VCaP (cell line): ENCODE results near the gene PTGIR.

Experiments
- H3K27ac ChIP-seq: fragments of 450-650 bp; 2 replicates; pipeline ENCODE4 v1.5.1; 2017
- TF ChIP-seq, protein P1 (sequence below): fragments of 450-650 bp; conservative IDR thresholded peaks from 2 replicates; pipeline ENCODE4 v1.5.1; 2017; ENCODE audit warnings: mild to moderate bottlenecking, moderate library complexity

The PTGIR gene

DNA sequence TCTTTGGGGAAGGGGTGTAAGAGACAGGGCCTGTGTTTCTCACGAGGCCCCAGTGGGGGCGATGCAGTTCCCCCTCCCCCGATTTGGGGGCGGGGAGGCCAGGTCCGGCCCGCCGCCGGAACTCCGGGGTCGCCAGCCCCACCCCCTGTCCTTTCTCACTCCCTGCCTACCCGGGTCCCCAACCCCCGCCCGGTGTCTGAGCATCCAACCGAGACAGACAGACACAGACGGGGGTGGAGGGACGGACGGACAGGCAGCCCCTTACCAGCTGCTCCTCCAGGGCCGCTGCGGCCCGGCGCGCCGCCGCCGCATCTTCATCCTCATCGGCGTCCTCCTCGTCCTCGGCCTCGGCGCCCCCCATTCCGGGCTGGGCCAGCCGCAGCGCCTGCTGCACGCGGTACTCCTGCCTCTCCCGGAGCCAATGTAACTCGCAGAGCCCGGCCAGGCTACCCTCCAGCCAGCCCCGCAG is 35.7 kb upstream of the PTGIR start:
- H3K27ac ChIP-seq: no peak overlapping the region; the same call in 1 of the 2 replicates
- TF ChIP-seq, protein P1, sequence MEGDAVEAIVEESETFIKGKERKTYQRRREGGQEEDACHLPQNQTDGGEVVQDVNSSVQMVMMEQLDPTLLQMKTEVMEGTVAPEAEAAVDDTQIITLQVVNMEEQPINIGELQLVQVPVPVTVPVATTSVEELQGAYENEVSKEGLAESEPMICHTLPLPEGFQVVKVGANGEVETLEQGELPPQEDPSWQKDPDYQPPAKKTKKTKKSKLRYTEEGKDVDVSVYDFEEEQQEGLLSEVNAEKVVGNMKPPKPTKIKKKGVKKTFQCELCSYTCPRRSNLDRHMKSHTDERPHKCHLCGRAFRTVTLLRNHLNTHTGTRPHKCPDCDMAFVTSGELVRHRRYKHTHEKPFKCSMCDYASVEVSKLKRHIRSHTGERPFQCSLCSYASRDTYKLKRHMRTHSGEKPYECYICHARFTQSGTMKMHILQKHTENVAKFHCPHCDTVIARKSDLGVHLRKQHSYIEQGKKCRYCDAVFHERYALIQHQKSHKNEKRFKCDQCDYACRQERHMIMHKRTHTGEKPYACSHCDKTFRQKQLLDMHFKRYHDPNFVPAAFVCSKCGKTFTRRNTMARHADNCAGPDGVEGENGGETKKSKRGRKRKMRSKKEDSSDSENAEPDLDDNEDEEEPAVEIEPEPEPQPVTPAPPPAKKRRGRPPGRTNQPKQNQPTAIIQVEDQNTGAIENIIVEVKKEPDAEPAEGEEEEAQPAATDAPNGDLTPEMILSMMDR: no peak

DNA sequence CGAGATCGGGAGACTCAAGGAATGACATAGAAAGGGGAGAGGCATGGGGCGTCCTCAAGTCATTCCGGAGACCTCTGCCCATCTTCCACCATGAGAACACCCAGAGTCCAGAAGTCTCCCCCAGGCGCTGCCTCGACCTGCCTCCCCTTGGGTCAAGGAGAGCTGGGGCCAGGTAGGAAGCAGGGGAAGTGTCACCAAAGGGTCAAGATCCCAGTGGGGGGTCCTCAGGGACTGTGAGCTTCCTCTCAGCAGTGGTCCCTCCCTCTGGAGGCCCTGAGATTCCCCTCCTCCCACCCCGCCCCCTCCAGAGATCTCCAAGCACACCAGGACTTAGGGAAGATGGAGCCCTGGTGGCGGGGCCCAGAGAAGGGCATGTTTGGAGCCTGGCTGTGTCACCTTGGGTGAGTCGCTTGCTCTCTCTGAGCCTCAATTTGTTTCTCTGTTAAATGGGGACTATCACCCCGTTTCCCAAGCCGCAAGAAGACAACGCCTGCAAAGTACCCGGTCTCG is 35.2 kb upstream of the PTGIR start:
- TF ChIP-seq, protein P1: no peak
- no peak overlapping the region; the same call in 1 of the 2 replicates for H3K27ac ChIP-seq

DNA sequence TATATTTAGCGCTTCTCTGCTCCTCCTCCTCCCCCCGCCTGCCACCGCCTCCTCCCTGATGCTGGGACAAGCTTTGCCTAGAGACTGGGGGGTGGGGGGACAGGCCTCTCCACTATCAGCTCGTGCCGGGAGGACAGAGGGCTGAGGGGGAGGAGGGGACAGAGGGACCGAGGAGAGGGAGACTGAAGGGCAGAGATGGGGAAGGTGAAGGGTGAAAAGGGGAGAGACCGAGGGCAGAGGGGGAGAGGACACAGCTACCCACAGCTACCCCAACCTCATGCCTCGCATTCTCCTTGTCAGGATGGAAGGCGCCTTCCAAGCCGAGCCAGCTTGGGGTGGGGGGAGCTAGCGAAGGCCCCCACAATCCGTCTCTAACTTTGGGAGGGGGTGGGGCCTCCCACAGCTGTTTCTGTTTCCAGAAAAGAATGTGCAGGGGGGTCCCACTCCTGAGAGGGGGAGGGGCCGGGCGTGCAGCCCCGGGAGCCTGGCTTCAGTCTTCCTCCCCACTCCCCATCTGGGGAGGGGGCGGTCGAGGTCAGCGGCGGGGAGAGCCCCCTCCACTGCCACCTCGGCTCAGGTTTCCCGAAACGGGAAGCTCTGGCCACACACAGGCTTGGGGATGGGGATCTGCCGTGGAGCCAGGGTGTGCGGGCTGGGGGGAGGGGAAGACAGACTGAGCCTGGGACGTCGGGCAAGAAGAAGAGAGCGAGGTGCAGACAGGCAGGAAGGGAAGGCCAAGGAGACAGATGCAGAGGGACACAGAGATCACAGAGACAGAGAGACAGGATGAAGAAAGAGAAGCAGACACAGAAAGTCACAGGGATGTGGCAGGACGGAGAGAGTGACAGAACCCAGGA is 34.5 kb upstream of the PTGIR start:
- no peak overlapping the region for H3K27ac ChIP-seq
- TF ChIP-seq, protein P1: no peak

DNA sequence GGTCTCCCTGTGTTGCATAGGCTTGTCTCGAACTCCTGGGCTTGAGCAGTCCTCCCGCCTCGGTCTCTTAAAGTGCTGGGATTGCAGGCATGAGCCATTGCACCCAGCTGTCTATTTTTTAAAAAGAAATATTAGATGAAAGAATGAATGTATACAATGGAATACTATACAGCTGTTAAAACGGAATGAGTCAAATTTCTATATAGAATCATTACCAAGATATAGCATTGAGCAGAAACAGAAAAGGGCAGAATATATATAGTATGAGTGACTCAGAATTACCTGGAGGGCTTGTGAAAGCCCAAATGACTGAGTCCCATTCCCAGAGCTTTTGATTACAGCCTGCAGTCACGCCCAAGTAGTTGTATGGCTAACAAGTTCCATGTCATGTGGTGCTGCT is 31.7 kb upstream of the PTGIR start:
- TF ChIP-seq, protein P1: no peak
- H3K27ac ChIP-seq: no peak overlapping the region

GRCh38 chr19:46654621-46655152 is 29.8 kb upstream of the PTGIR start:
- TF ChIP-seq, protein P1: no peak
- H3K27ac ChIP-seq: no peak overlapping the region

DNA sequence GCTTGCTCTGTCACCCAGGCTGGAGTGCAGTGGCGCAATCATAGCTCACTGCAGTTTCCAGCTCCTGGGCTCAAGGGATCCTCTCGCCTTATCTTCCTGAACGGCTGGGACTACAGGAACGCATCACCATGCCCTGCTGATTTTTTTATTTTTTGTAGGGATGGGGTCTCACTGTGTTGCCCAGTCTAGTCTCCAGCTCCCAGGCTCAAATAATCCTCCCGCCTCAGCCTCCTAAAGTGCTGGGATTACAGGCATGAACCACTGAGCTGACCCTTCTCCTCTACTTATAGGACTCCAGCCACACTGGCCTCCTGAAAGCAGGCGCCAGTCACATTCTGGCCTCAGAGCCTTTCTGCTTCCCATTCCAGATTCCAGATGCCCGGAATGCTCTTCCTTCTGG is 25.6 kb upstream of the PTGIR start:
- TF ChIP-seq, protein P1: no peak
- H3K27ac ChIP-seq: no peak overlapping the region
